Naive thymus-derived CD4-positive, alpha-beta T cell (primary cell): ENCODE measurements around the gene KIF18B. TPM values are rescaled to one million over a fixed set of nuclear protein-coding genes. Genes with fewer than 3 reads are reported as not detected.

Experiments
- ATAC-seq: fragments of 150-1000 bp; cut with Tn5 transposase; 2 replicates; pipeline ENCODE4 v1.10.0; 2021; ENCODE audit warnings: mild to moderate bottlenecking, moderate library complexity
- CTCF ChIA-PET: fragments of 350-600 bp; sonication (Branson Sonifier 250); formaldehyde crosslinking; loops from one replicate; lab custom pipeline; 2021; ENCODE audit warnings: antibody characterized with exemption; lab: Charles Lee
- POLR2A ChIA-PET: fragments of 350-600 bp; sonication (Branson Sonifier 250); formaldehyde crosslinking; loops from one replicate; lab custom pipeline; 2021; ENCODE audit warnings: antibody characterized with exemption, inconsistent platforms; lab: Charles Lee
- DNase-seq, 9 donors: peaks; one replicate each; pipeline versions ENCODE4 v3.0.0 to v3.0.0-alpha.2; 2020 to 2022; ENCODE audit warnings: mixed read lengths in 1 of 9
- H3K27ac ChIP-seq: one replicate; pipeline ENCODE4 v1.7.0; 2013; ENCODE audit warnings: mild to moderate bottlenecking, low read depth, low read length, moderate library complexity
- H3K27me3 ChIP-seq, 2 donors: one replicate each; pipeline ENCODE4 v1.7.0; 2013; ENCODE audit warnings: low read length in 2 of 2, mild to moderate bottlenecking in 2 of 2, moderate library complexity in 2 of 2; ENCODE audit not compliant: control insufficient read depth in 2 of 2, insufficient read depth in 2 of 2
- H3K36me3 ChIP-seq, 3 experiments: 1 replicate in 2 of 3; 2 replicates in 1 of 3; pipeline ENCODE4 v1.7.0; 2013; ENCODE audit warnings: low read length in 3 of 3, mild to moderate bottlenecking in 3 of 3, moderate library complexity in 1 of 3; ENCODE audit not compliant: insufficient read depth in 3 of 3, control insufficient read depth in 2 of 3
- H3K4me1 ChIP-seq, 2 donors: one replicate each; pipeline ENCODE4 v1.7.0; 2013; ENCODE audit warnings: low read length in 2 of 2, mild to moderate bottlenecking in 2 of 2, moderate library complexity in 1 of 2; ENCODE audit not compliant: control insufficient read depth in 2 of 2, insufficient read depth in 2 of 2
- H3K4me3 ChIP-seq: 2 replicates; pipeline ENCODE4 v1.7.0; 2013; ENCODE audit warnings: mild to moderate bottlenecking, low read length
- H3K9me3 ChIP-seq, 3 experiments: 1 replicate in 2 of 3; 2 replicates in 1 of 3; pipeline ENCODE4 v1.7.0; 2013; ENCODE audit warnings: low read length in 3 of 3; ENCODE audit not compliant: control insufficient read depth in 2 of 3
- H3K27ac Mint-ChIP-seq, 9 donors: one replicate each; pipeline ENCODE4 v1.8.0; 2020 to 2022; ENCODE audit warnings: mixed read lengths in 9 of 9, mild to moderate bottlenecking in 8 of 9, moderate library complexity in 5 of 9, inconsistent platforms in 2 of 9
- H3K27me3 Mint-ChIP-seq, 5 donors: one replicate each; pipeline ENCODE4 v1.8.0; 2021 to 2022; ENCODE audit warnings: mixed read lengths in 5 of 5, mild to moderate bottlenecking in 1 of 5
- H3K36me3 Mint-ChIP-seq, 5 donors: one replicate each; pipeline ENCODE4 v1.8.0; 2020 to 2022; ENCODE audit warnings: mixed read lengths in 5 of 5, mild to moderate bottlenecking in 3 of 5, inconsistent platforms in 1 of 5
- H3K4me1 Mint-ChIP-seq, 7 donors: one replicate each; pipeline ENCODE4 v1.8.0; 2020 to 2022; ENCODE audit warnings: mixed read lengths in 7 of 7, mild to moderate bottlenecking in 3 of 7, inconsistent platforms in 1 of 7
- H3K4me3 Mint-ChIP-seq, 10 donors: one replicate each; pipeline ENCODE4 v1.8.0; 2020 to 2022; ENCODE audit warnings: mild to moderate bottlenecking in 10 of 10, mixed read lengths in 10 of 10, moderate library complexity in 6 of 10, inconsistent platforms in 2 of 10
- H3K9me3 Mint-ChIP-seq, 11 donors: one replicate each; pipeline ENCODE4 v1.8.0; 2020 to 2022; ENCODE audit warnings: mixed read lengths in 11 of 11, mild to moderate bottlenecking in 4 of 11, inconsistent platforms in 1 of 11, moderate library complexity in 1 of 11
- intact Hi-C, 2 donors: fragments of 100-400 bp; cut with micrococcal nuclease; formaldehyde crosslinking; loops; one replicate each; pipeline ENCODE4 v1.15.1; 2023
- polyA plus RNA-seq, 2 donors: library from polyadenylated mRNA; unstranded; fragments of 300-500 nt; fragmentation: Illumina TruSeq; gene quantifications; one replicate each; pipeline ENCODE4 v1.2.3, GENCODE V29; 2021
- total RNA-seq, 6 experiments: library from RNA in 5 of 6; stranded (reverse) in 5 of 6; gene quantifications; 1 replicate in 5 of 6; 2 replicates in 1 of 6; pipeline ENCODE4 v1.2.3 and lab custom pipeline; 2021 to 2026

The KIF18B gene
- total and polyA plus RNA-seq, 7 experiments from 2014 or later: 0.17 to 57.2 TPM; not detected in 5

DNA sequence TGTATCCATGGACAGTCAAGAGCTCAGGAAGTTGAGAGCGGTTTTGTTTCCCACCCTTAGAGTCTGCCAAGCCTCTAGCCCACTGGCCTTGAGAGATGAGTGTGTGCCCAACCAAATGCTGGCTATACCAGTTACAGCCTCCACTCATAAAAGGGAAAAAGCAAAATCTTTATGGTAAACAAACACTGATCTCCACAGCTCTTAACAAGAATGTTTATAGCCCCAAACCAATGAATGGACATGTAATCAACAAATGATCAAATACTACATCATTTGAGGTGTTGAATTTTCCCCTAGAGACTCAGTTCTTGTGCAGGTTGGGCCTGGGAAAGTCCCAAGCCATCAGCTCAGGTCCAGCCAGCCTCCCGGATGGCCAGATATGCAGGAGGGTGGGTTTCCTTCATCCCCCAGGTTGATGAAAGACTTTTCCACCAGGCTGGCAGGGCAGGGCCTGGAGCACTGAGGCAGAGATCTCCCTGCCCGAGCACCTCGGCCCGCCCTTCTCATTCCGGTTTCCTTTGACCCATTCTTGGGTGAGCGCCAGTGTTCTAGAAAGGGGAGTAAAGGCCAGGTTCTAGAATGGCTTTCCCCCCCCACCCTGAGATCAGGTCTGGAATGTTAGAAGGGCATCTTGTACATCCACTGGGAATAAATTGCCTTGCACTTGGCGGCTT, 44.4 kb downstream of the KIF18B start:
- Mint-ChIP-seq H3K27me3 (peaks cover 0 to 23% (median 5%) of the 10 kb centered on the region in 5 donors), H3K36me3 (peaks cover 0 to 6% (median 0%) of the 10 kb centered on the region in 5 donors), H3K9me3 (peaks cover 0 to 5% (median 0%) of the 10 kb centered on the region in 11 donors), H3K4me1 (peaks cover 15 to 23% (median 21%) of the 10 kb centered on the region in 7 donors), H3K4me3 (no peak overlapping the region), H3K27ac (peak overlapping the region in 1 of 9 donors; percentile 30)
- ATAC-seq (no peak), DNase-seq (no peak)
- CTCF ChIA-PET: no interaction called here
- no peaks in the 10 kb centered on the region for H3K36me3 ChIP-seq
- no peaks in the 10 kb centered on the region for H3K9me3 ChIP-seq
- H3K27ac ChIP-seq: no peak overlapping the region
- intact Hi-C loops: no loop called here
- no peak overlapping the region for H3K4me3 ChIP-seq
- no peaks in the 10 kb centered on the region for H3K27me3 ChIP-seq
- peaks cover 6 to 10% of the 10 kb centered on the region in 2 donors for H3K4me1 ChIP-seq
- POLR2A ChIA-PET: no interaction called here

GRCh38 chr17:44902135-44902760, 45.3 kb downstream of the KIF18B start:
- POLR2A ChIA-PET: no interaction called here
- H3K27ac Mint-ChIP-seq: no peak overlapping the region
- ATAC-seq: no peak

GRCh38 chr17:44901411-44901921, 46.1 kb downstream of the KIF18B start:
- Mint-ChIP-seq H3K4me1 (peaks cover 15 to 31% (median 23%) of the 10 kb centered on the region in 7 donors), H3K27ac (peak overlapping the region in 3 of 9 donors; percentile 83 to 99 (median 99)), H3K36me3 (peaks cover 0 to 6% (median 0%) of the 10 kb centered on the region in 5 donors), H3K4me3 (peak overlapping the region in 1 of 10 donors; percentile 36), H3K27me3 (peaks cover 0 to 23% (median 5%) of the 10 kb centered on the region in 5 donors), H3K9me3 (peaks cover 0 to 5% (median 0%) of the 10 kb centered on the region in 11 donors)
- H3K27ac ChIP-seq: no peak overlapping the region
- CTCF ChIA-PET: no interaction called here
- no peak overlapping the region for H3K4me3 ChIP-seq
- DNase-seq (no peak), ATAC-seq (no peak)
- H3K9me3 ChIP-seq: no peaks in the 10 kb centered on the region
- no peaks in the 10 kb centered on the region for H3K27me3 ChIP-seq
- H3K4me1 ChIP-seq: peaks cover 6 to 10% of the 10 kb centered on the region in 2 donors
- POLR2A ChIA-PET: no interaction called here
- H3K36me3 ChIP-seq: no peaks in the 10 kb centered on the region
- intact Hi-C loops: no loop called here

More at GRCh38 chr17:44902135-44902760, 45.3 kb downstream of the KIF18B start:
- Mint-ChIP-seq H3K36me3 (peaks cover 0 to 6% (median 0%) of the 10 kb centered on the region in 5 donors), H3K9me3 (peaks cover 0 to 5% (median 0%) of the 10 kb centered on the region in 11 donors), H3K4me1 (peaks cover 15 to 25% (median 21%) of the 10 kb centered on the region in 7 donors), H3K4me3 (no peak overlapping the region), H3K27me3 (peaks cover 0 to 23% (median 5%) of the 10 kb centered on the region in 5 donors)
- H3K4me1 ChIP-seq: peaks cover 6 to 10% of the 10 kb centered on the region in 2 donors
- intact Hi-C loops: no loop called here
- H3K36me3 ChIP-seq: no peaks in the 10 kb centered on the region
- no peaks in the 10 kb centered on the region for H3K27me3 ChIP-seq
- H3K9me3 ChIP-seq: no peaks in the 10 kb centered on the region
- CTCF ChIA-PET: no interaction called here
- DNase-seq: no peak
- H3K4me3 ChIP-seq: no peak overlapping the region
- H3K27ac ChIP-seq: no peak overlapping the region

- Mint-ChIP-seq H3K4me1 (peaks cover 20 to 35% (median 27%) of the 10 kb centered on the region in 7 donors), H3K27ac (peak overlapping the region in 7 of 9 donors; percentile 32 to 100 (median 99)), H3K4me3 (peak overlapping the region in 3 of 10 donors; percentile 32 to 97 (median 95)), H3K9me3 (peaks cover 0 to 5% (median 0%) of the 10 kb centered on the region in 11 donors), H3K27me3 (peaks cover 0 to 23% (median 5%) of the 10 kb centered on the region in 5 donors), H3K36me3 (peaks cover 0 to 6% (median 3%) of the 10 kb centered on the region in 5 donors)
- Histone ChIP-seq H3K4me1 (peaks cover 6 to 10% of the 10 kb centered on the region in 2 donors), H3K27ac (no peak overlapping the region), H3K4me3 (no peak overlapping the region), H3K36me3 (no peaks in the 10 kb centered on the region), H3K9me3 (no peaks in the 10 kb centered on the region), H3K27me3 (no peaks in the 10 kb centered on the region)
- CTCF ChIA-PET: no interaction called here
- intact Hi-C loops: no loop called here
- POLR2A ChIA-PET: interaction anchor here (1.6 kb wide), 1 partner anchor 9 kb away, joined by 3 read pairs; no protein-coding TSS in a partner anchor
- DNase-seq: no peak
- ATAC-seq: no peak
Measured at GRCh38 chr17:44900894-44901293, 46.7 kb downstream of the KIF18B start.

GRCh38 chr17:44899074-44899782, 48.3 kb downstream of the KIF18B start, which contains the start of gene EFTUD2:
TSS of gene EFTUD2 (minus strand) at chr17:44899445. CDS start at chr17:44894521, 4,924 bp downstream.
- intact Hi-C loops: loop anchor here (1.0 to 10.0 kb wide), 11 partner anchors 48 to 512 kb away; partner anchors contain the start of genes DBF4B (in 2 of the 2), KIF18B (in 2 of the 2), ACBD4 (in 1 of the 2) and C1QL1 (in 1 of the 2)
- H3K27me3 Mint-ChIP-seq: peaks cover 0 to 23% (median 0%) of the 10 kb centered on the region in 5 donors
- Histone ChIP-seq H3K27me3 (no peaks in the 10 kb centered on the region), H3K27ac (peak within 1 kb of the TSS; percentile 96), H3K4me1 (peaks cover 6 to 10% of the 10 kb centered on the region in 2 donors), H3K36me3 (peaks cover 0 to 7% (median 0%) of the 10 kb centered on the region in 3 experiments), H3K9me3 (no peaks in the 10 kb centered on the region), H3K4me3 (peak within 1 kb of the TSS; percentile 89)
- DNase-seq: peak; percentile 91 to 99 (median 96)
- H3K9me3 Mint-ChIP-seq: peaks cover 0 to 5% (median 0%) of the 10 kb centered on the region in 11 donors
- H3K4me3 Mint-ChIP-seq: peak within 1 kb of the TSS; percentile 84 to 97 (median 96)
- POLR2A ChIA-PET: interaction anchor here (0.7 to 3.0 kb wide), 10 partner anchors 10 to 1511 kb away, joined by 3 to 7 read pairs (median 3); partner anchors contain the start of gene NMT1
- ATAC-seq: peak; percentile 94
- CTCF ChIA-PET: interaction anchor here (0.6 to 1.5 kb wide), 5 partner anchors 11 to 201 kb away, joined by 3 to 4 read pairs (median 3); no protein-coding TSS in a partner anchor
- peaks cover 4 to 13% (median 11%) of the 10 kb centered on the region in 5 donors for H3K36me3 Mint-ChIP-seq
- peak within 1 kb of the TSS; percentile 99 to 100 (median 99) for H3K27ac Mint-ChIP-seq
- peaks cover 26 to 41% (median 35%) of the 10 kb centered on the region in 7 donors for H3K4me1 Mint-ChIP-seq
